Measurements from ENCODE around the gene DDX10. TPM values are rescaled to one million over a fixed set of nuclear protein-coding genes. Genes with fewer than 3 reads are reported as not detected.
A peak's percentile ranks its signal among the peaks of the same experiment; 100 is the strongest.

DDX10 gene
- total and polyA plus RNA-seq, 2 experiments from 2014 or later: 32.4 to 37.8 TPM

GRCh38 chr11:108871152-108871551 is 206.3 kb downstream of the DDX10 start:
- no peaks in the 10 kb centered on the region for H3K9me2 ChIP-seq (ENCODE audit: insufficient read depth)
- peaks cover 41% of the 10 kb centered on the region for H3K4me1 ChIP-seq (ENCODE audit: insufficient read depth)
- H3F3A ChIP-seq (replicated peaks; ENCODE audit: low read depth): no peaks in the 10 kb centered on the region
- H2AFZ ChIP-seq: no peak overlapping the region
- DNase-seq (ENCODE audit: low spot score): peak; percentile 74
- H3K4me3 ChIP-seq: no peak overlapping the region
- no peaks in the 10 kb centered on the region for H3K9me3 Mint-ChIP-seq
- peaks cover 60% of the 10 kb centered on the region for H3K4me1 Mint-ChIP-seq
- H3K36me3 ChIP-seq (ENCODE audit: insufficient read depth): no peaks in the 10 kb centered on the region
- peak; percentile 85 for ATAC-seq
- no peaks in the 10 kb centered on the region for H3K79me2 ChIP-seq (replicated peaks; ENCODE audit: insufficient read depth)
- H3K36me3 Mint-ChIP-seq (ENCODE audit: low read depth): no peaks in the 10 kb centered on the region
- H3K4me3 Mint-ChIP-seq: no peak overlapping the region
- TF ChIP-seq CTCF (conservative IDR thresholded peaks at IDR 0.05; ENCODE audit: low read depth in 2 of 2) (peak; percentile 75), JUNB (IDR thresholded peaks at IDR 0.05; ENCODE audit: unreplicated experiment) (no peak)
- H3K4me2 ChIP-seq: no peak overlapping the region
- no peak overlapping the region for H3K27ac ChIP-seq (ENCODE audit: low read depth)
- H3K27me3 ChIP-seq (ENCODE audit: insufficient read depth): no peaks in the 10 kb centered on the region
- no peaks in the 10 kb centered on the region for H4K20me1 ChIP-seq (replicated peaks; ENCODE audit: insufficient read depth)
- peak overlapping the region; percentile 77 for H3K27ac Mint-ChIP-seq
- peaks cover 2% of the 10 kb centered on the region for H3K27me3 Mint-ChIP-seq (ENCODE audit: insufficient read depth, low read depth, poor library complexity)

DNA sequence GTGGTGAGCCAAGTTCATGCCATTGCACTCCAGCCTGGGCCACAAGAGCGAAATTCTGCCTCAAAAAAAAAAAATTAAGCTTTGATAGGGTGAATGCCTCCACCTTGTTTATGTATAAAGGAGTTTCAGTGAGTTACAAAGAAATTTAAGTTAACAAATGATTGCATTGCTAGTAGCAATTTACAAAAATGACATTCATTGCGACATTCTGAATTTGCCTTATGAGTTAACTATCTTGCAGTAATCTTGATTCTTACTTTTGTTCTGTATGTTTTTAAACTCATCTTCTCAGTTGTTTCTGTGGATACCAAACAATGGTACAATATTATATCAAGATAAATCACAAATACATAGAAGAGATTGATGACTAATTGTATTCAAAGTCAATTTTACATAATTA is 207.0 kb downstream of the DDX10 start:
- no peaks in the 10 kb centered on the region for H3K27me3 ChIP-seq (ENCODE audit: insufficient read depth)
- H3K79me2 ChIP-seq (replicated peaks; ENCODE audit: insufficient read depth): no peaks in the 10 kb centered on the region
- H3K9me2 ChIP-seq (ENCODE audit: insufficient read depth): no peaks in the 10 kb centered on the region
- H3K4me2 ChIP-seq: no peak overlapping the region
- no peaks in the 10 kb centered on the region for H4K20me1 ChIP-seq (replicated peaks; ENCODE audit: insufficient read depth)
- H3K4me1 ChIP-seq (ENCODE audit: insufficient read depth): peaks cover 41% of the 10 kb centered on the region
- H3F3A ChIP-seq (replicated peaks; ENCODE audit: low read depth): no peaks in the 10 kb centered on the region
- DNase-seq (ENCODE audit: low spot score) (no peak), ATAC-seq (no peak)
- no peaks in the 10 kb centered on the region for H3K36me3 Mint-ChIP-seq (ENCODE audit: low read depth)
- no peaks in the 10 kb centered on the region for H3K36me3 ChIP-seq (ENCODE audit: insufficient read depth)
- H3K4me3 ChIP-seq: no peak overlapping the region
- no peaks in the 10 kb centered on the region for H3K9me3 Mint-ChIP-seq
- no peak overlapping the region for H2AFZ ChIP-seq
- H3K27ac ChIP-seq (ENCODE audit: low read depth): no peak overlapping the region
- no peak overlapping the region for H3K4me3 Mint-ChIP-seq
- H3K4me1 Mint-ChIP-seq: peaks cover 53% of the 10 kb centered on the region
- H3K27me3 Mint-ChIP-seq (ENCODE audit: insufficient read depth, low read depth, poor library complexity): peaks cover 2% of the 10 kb centered on the region
- H3K27ac Mint-ChIP-seq: peak overlapping the region; percentile 77; the same call in 1 of the 2 replicates
- TF ChIP-seq ZNF331 (CRISPR knock-in tag; IDR thresholded peaks at IDR 0.05; ENCODE audit: low read depth) (no peak), CTCF (conservative IDR thresholded peaks at IDR 0.05; ENCODE audit: low read depth in 2 of 2) (no peak), STAT1 (IDR thresholded peaks at IDR 0.05; ENCODE audit: unreplicated experiment) (no peak), JUNB (IDR thresholded peaks at IDR 0.05; ENCODE audit: unreplicated experiment) (no peak), EZH2 (IDR thresholded peaks at IDR 0.05; ENCODE audit: low read depth, unreplicated experiment) (no peak), CREB1 (CRISPR knock-in tag; IDR thresholded peaks at IDR 0.05; ENCODE audit: low read depth) (no peak)
